Measurements from ENCODE around the gene GP2.
"Not testable (repeated sequence)": the region's sequence is repeated elsewhere in the genome, so short reads cannot be mapped to it uniquely, and the experiment has no call there.

The GP2 gene

GRCh38 chr16:20316715-20317114 lies 10.6 kb downstream of the GP2 start:
- Histone ChIP-seq H3K27me3 (no peaks in the 10 kb centered on the region), H3K9me3 (no peaks in the 10 kb centered on the region), H3K4me1 (ENCODE audit: control insufficient read depth in 1 of 2, insufficient read depth in 1 of 2, low read depth in 1 of 2, low read length in 1 of 2) (no peaks in the 10 kb centered on the region), H3K36me3 (no peaks in the 10 kb centered on the region), H3K27ac (no peak overlapping the region), H3K4me3 (ENCODE audit: low read depth in 1 of 2, low read length in 1 of 2) (no peak overlapping the region)
- no peak for TF ChIP-seq CTCF (IDR thresholded peaks at IDR 0.05)

GRCh38 chr16:20315764-20316163 lies 11.5 kb downstream of the GP2 start:
- no peak for TF ChIP-seq CTCF (IDR thresholded peaks at IDR 0.05)
- Histone ChIP-seq H3K27ac (no peak overlapping the region), H3K4me1 (ENCODE audit: control insufficient read depth in 1 of 2, insufficient read depth in 1 of 2, low read depth in 1 of 2, low read length in 1 of 2) (no peaks in the 10 kb centered on the region), H3K4me3 (ENCODE audit: low read depth in 1 of 2, low read length in 1 of 2) (no peak overlapping the region), H3K27me3 (no peaks in the 10 kb centered on the region), H3K9me3 (no peaks in the 10 kb centered on the region), H3K36me3 (no peaks in the 10 kb centered on the region)

- H3K4me1 ChIP-seq (ENCODE audit: control insufficient read depth in 1 of 2, insufficient read depth in 1 of 2, low read depth in 1 of 2, low read length in 1 of 2) = no peaks in the 10 kb centered on the region
- no peak overlapping the region for H3K27ac ChIP-seq
- H3K27me3 ChIP-seq = no peaks in the 10 kb centered on the region
- H3K9me3 ChIP-seq = no peaks in the 10 kb centered on the region
- H3K36me3 ChIP-seq = no peaks in the 10 kb centered on the region
- H3K4me3 ChIP-seq (ENCODE audit: low read depth in 1 of 2, low read length in 1 of 2) = no peak overlapping the region
- no peak for TF ChIP-seq CTCF (IDR thresholded peaks at IDR 0.05)
Observed at GRCh38 chr16:20314575-20314974, 12.7 kb downstream of the GP2 start.

- H3K36me3 ChIP-seq = no peaks in the 10 kb centered on the region
Observed at GRCh38 chr16:20313741-20314140, 13.6 kb downstream of the GP2 start.

GRCh38 chr16:20312536-20313095 lies 14.7 kb downstream of the GP2 start:
- not testable (repeated sequence) for H3K4me3 ChIP-seq (ENCODE audit: low read depth in 1 of 2, low read length in 1 of 2); H3K9me3 ChIP-seq; H3K4me1 ChIP-seq (ENCODE audit: control insufficient read depth in 1 of 2, insufficient read depth in 1 of 2, low read depth in 1 of 2, low read length in 1 of 2); H3K27me3 ChIP-seq; H3K36me3 ChIP-seq; H3K27ac ChIP-seq

More at GRCh38 chr16:20313741-20314140, 13.6 kb downstream of the GP2 start:
- TF ChIP-seq CTCF (IDR thresholded peaks at IDR 0.05) = no peak
- H3K4me1 ChIP-seq (ENCODE audit: control insufficient read depth in 1 of 2, insufficient read depth in 1 of 2, low read depth in 1 of 2, low read length in 1 of 2) = no peaks in the 10 kb centered on the region
- H3K27me3 ChIP-seq = no peaks in the 10 kb centered on the region
- H3K4me3 ChIP-seq (ENCODE audit: low read depth in 1 of 2, low read length in 1 of 2) = no peak overlapping the region
- no peaks in the 10 kb centered on the region for H3K9me3 ChIP-seq
- no peak overlapping the region for H3K27ac ChIP-seq

- H3K36me3 ChIP-seq = no peaks in the 10 kb centered on the region
- H3K9me3 ChIP-seq = no peaks in the 10 kb centered on the region
- no peaks in the 10 kb centered on the region for H3K4me1 ChIP-seq (ENCODE audit: control insufficient read depth in 1 of 2, insufficient read depth in 1 of 2, low read depth in 1 of 2, low read length in 1 of 2)
- no peaks in the 10 kb centered on the region for H3K27me3 ChIP-seq
- H3K27ac ChIP-seq = no peak overlapping the region
- no peak for TF ChIP-seq CTCF (IDR thresholded peaks at IDR 0.05)
- H3K4me3 ChIP-seq (ENCODE audit: low read depth in 1 of 2, low read length in 1 of 2) = no peak overlapping the region
Observed at GRCh38 chr16:20311548-20311947, 15.8 kb downstream of the GP2 start.
